K562 (cell line): ENCODE results near the gene RSF1. TPM values are rescaled to one million over a fixed set of nuclear protein-coding genes. Genes with fewer than 3 reads are reported as not detected.
A peak's percentile ranks its signal among the peaks of the same experiment; 100 is the strongest.

ENCODE experiments used
- CREM ChIP-seq: IDR thresholded peaks from 2 replicates; pipeline ENCODE4 v1.6.1; 2014; ENCODE audit warnings: antibody characterized with exemption, low read depth
- IRF2 ChIP-seq: sonication (generic); formaldehyde crosslinking; IDR thresholded peaks from 2 replicates; pipeline ENCODE4 v1.8.1; 2022; ENCODE audit warnings: mild to moderate bottlenecking, missing genetic modification reagents
- MAFF ChIP-seq: IDR thresholded peaks from 2 replicates; pipeline ENCODE4 v1.6.1; 2012; ENCODE audit warnings: low read length, improper control_type of control experiment
- MCM3 ChIP-seq: fragments of 450-650 bp; IDR thresholded peaks from 2 replicates; pipeline ENCODE4 v1.6.1; 2016
- MTA1 ChIP-seq: fragments of 450-650 bp; IDR thresholded peaks from 2 replicates; pipeline ENCODE4 v1.6.1; 2017; ENCODE audit warnings: borderline replicate concordance
- NFRKB ChIP-seq: fragments of 450-650 bp; IDR thresholded peaks from 2 replicates; pipeline ENCODE4 v1.6.1; 2016; ENCODE audit warnings: low read depth
- NR2C1 ChIP-seq, 2 experiments: fragments of 450-650 bp; IDR thresholded peaks; 2 replicates each; pipeline ENCODE4 v1.6.1; 2017; ENCODE audit warnings: mild to moderate bottlenecking in 2 of 2, antibody characterized with exemption in 1 of 2, inconsistent platforms in 1 of 2, missing compliant biosample characterization in 1 of 2, missing genetic modification characterization in 1 of 2
- PTTG1 ChIP-seq: fragments of 450-650 bp; IDR thresholded peaks from 2 replicates; pipeline ENCODE4 v1.6.1; 2016; ENCODE audit warnings: low read depth, mild to moderate bottlenecking, missing genetic modification characterization, missing compliant biosample characterization
- RBM17 ChIP-seq: fragments of 200-400 bp; formaldehyde crosslinking; IDR thresholded peaks from 2 replicates; pipeline ENCODE4 v1.6.1; 2017; ENCODE audit warnings: low read depth, mild to moderate bottlenecking, low read length, borderline replicate concordance
- SMARCC2 ChIP-seq: fragments of 450-650 bp; IDR thresholded peaks from 2 replicates; pipeline ENCODE4 v1.6.1; 2017; ENCODE audit warnings: antibody characterized with exemption, moderate library complexity, mild to moderate bottlenecking, low read depth
- SMARCE1 ChIP-seq: fragments of 450-650 bp; IDR thresholded peaks from 2 replicates; pipeline ENCODE4 v1.7.1; 2016; ENCODE audit warnings: mild to moderate bottlenecking
- SREBF1 ChIP-seq: fragments of 150-350 bp; IDR thresholded peaks from 2 replicates; pipeline ENCODE4 v1.6.1; 2014; ENCODE audit warnings: antibody characterized with exemption, low read depth, low read length, borderline replicate concordance
- U2AF1 ChIP-seq: fragments of 200-400 bp; formaldehyde crosslinking; optimal IDR thresholded peaks from 2 replicates; pipeline ENCODE3; 2017; ENCODE audit warnings: mild to moderate bottlenecking, low read depth, low read length, moderate library complexity
- ZC3H4 ChIP-seq: sonication (generic); formaldehyde crosslinking; IDR thresholded peaks from 2 replicates; pipeline ENCODE4 v1.9.0; 2021; ENCODE audit warnings: missing genetic modification reagents, borderline replicate concordance
- ZFPM2 ChIP-seq: fragments of 250-450 bp; sonication (Bioruptor Pico); IDR thresholded peaks from 2 replicates; pipeline ENCODE4 v1.5.1; 2022; ENCODE audit warnings: mild to moderate bottlenecking
- ZNF165 ChIP-seq: fragments of 250-450 bp; sonication (Bioruptor Pico); IDR thresholded peaks from 2 replicates; pipeline ENCODE4 v1.4.0; 2020; ENCODE audit warnings: borderline replicate concordance
- ZNF282 ChIP-seq: sonication (generic); formaldehyde crosslinking; IDR thresholded peaks from 2 replicates; pipeline ENCODE4 v1.8.1; 2023; ENCODE audit warnings: missing genetic modification reagents
- polyA plus RNA-seq, 8 experiments: library from polyadenylated mRNA; depleted of rRNA in 4 of 8; stranded (reverse) in 5 of 8; unstranded in 3 of 8; fragments of >200 nt; fragmentation: Nextera tagmentation in 2 of 8; fragmentation: Illumina TruSeq in 1 of 8; extraction: Ambion mirVana in 2 of 8; extraction: Trizol in 1 of 8; gene quantifications; 2 replicates each; pipeline versions ENCODE4 v1.2.1 to v1.2.3, GENCODE V29; 2011 to 2014; ENCODE audit warnings: inconsistent platforms in 1 of 8, missing spikeins in 1 of 8
- total RNA-seq, 7 experiments: library from RNA; depleted of rRNA in 6 of 7; stranded (reverse); fragments of >200 nt in 6 of 7; fragmentation: Illumina TruSeq in 2 of 7; extraction: Trizol in 2 of 7; gene quantifications; 2 replicates each; pipeline versions ENCODE4 v1.2.1 to v1.2.3, GENCODE V29; 2011 to 2021; ENCODE audit warnings: low replicate concordance in 1 of 7
- TF ChIP-seq, protein P1 (sequence below): fragments of 200-800 bp; sonication (Bioruptor generic); IDR thresholded peaks from 2 replicates; pipeline ENCODE4 v1.6.1; 2017; ENCODE audit warnings: missing genetic modification characterization, missing compliant biosample characterization
- TF ChIP-seq, protein P2 (sequence below): fragments of 450-650 bp; IDR thresholded peaks from 2 replicates; pipeline ENCODE4 v1.7.0; 2016; ENCODE audit warnings: borderline replicate concordance
- TF ChIP-seq, protein P3 (sequence below): sonication (generic); formaldehyde crosslinking; IDR thresholded peaks from 2 replicates; pipeline ENCODE4 v1.8.1; 2023; ENCODE audit warnings: mild to moderate bottlenecking, missing genetic modification reagents
- TF ChIP-seq, protein P4 (sequence below): fragments of 450-650 bp; IDR thresholded peaks from 2 replicates; pipeline ENCODE4 v1.6.1; 2016; ENCODE audit warnings: mild to moderate bottlenecking

The RSF1 gene
- total and polyA plus RNA-seq, 9 of the 15 experiments (the other 6 are each of a cell fraction or from before 2014, with no cell fraction given): 9.7 to 63.6 (median 42.8) TPM

DNA sequence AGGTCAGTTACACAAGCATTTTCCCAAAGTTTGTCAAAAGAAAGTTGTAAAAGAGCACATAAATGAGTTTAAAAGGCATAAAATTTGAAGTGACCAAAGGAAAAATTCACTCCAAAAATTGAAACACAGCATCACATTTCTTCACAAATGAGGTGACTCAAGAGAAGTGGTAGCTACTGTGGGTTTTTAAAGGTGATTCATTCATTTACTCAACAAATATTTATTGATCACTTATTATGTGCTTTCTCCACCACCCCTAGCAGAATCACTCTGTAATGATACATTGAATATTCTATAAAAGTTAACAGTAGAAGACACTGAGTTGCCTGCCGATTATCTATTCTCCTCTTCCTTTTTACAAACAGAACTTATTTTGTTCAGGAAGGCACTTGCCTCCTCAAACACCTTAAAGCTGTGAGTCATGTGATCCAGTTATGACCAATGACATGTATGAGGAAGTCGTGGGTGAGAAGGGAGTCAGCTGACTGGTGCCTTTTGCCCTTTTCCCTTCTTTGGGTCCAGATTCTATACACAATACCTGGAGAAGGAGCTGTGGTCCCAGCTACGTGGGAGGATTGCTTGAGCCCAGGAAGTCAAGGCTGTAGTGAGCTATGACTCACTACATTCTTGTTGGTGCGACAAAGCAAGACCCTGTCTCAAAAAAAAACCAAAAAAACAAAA is 115.2 kb downstream of the RSF1 start (continued):
- TF ChIP-seq ZNF165 (no peak), PTTG1 (tag) (no peak), IRF2 (CRISPR knock-in tag) (no peak), SREBF1 (no peak), U2AF1 (no peak), ZFPM2 (no peak), ZNF282 (CRISPR knock-in tag) (no peak), SMARCC2 (no peak), RBM17 (no peak), MAFF (no peak), NR2C1 (IDR thresholded peaks at IDR 0.05) (0 out of 2 replicates have a peak, but pooled peaks have one; percentile 30), NR2C1 (tag; IDR thresholded peaks at IDR 0.05) (peak; percentile 56), MTA1 (no peak), NFRKB (no peak), CREM (0 out of 2 replicates have a peak, but pooled peaks have one; percentile 19), SMARCE1 (peak; percentile 83), MCM3 (no peak), ZC3H4 (no peak)
- TF ChIP-seq, protein P1, sequence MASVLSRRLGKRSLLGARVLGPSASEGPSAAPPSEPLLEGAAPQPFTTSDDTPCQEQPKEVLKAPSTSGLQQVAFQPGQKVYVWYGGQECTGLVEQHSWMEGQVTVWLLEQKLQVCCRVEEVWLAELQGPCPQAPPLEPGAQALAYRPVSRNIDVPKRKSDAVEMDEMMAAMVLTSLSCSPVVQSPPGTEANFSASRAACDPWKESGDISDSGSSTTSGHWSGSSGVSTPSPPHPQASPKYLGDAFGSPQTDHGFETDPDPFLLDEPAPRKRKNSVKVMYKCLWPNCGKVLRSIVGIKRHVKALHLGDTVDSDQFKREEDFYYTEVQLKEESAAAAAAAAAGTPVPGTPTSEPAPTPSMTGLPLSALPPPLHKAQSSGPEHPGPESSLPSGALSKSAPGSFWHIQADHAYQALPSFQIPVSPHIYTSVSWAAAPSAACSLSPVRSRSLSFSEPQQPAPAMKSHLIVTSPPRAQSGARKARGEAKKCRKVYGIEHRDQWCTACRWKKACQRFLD (CRISPR knock-in tag): no peak
- TF ChIP-seq, protein P2, sequence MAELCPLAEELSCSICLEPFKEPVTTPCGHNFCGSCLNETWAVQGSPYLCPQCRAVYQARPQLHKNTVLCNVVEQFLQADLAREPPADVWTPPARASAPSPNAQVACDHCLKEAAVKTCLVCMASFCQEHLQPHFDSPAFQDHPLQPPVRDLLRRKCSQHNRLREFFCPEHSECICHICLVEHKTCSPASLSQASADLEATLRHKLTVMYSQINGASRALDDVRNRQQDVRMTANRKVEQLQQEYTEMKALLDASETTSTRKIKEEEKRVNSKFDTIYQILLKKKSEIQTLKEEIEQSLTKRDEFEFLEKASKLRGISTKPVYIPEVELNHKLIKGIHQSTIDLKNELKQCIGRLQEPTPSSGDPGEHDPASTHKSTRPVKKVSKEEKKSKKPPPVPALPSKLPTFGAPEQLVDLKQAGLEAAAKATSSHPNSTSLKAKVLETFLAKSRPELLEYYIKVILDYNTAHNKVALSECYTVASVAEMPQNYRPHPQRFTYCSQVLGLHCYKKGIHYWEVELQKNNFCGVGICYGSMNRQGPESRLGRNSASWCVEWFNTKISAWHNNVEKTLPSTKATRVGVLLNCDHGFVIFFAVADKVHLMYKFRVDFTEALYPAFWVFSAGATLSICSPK: no peak
- TF ChIP-seq, protein P3, sequence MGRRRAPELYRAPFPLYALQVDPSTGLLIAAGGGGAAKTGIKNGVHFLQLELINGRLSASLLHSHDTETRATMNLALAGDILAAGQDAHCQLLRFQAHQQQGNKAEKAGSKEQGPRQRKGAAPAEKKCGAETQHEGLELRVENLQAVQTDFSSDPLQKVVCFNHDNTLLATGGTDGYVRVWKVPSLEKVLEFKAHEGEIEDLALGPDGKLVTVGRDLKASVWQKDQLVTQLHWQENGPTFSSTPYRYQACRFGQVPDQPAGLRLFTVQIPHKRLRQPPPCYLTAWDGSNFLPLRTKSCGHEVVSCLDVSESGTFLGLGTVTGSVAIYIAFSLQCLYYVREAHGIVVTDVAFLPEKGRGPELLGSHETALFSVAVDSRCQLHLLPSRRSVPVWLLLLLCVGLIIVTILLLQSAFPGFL: no peak
- TF ChIP-seq, protein P4, sequence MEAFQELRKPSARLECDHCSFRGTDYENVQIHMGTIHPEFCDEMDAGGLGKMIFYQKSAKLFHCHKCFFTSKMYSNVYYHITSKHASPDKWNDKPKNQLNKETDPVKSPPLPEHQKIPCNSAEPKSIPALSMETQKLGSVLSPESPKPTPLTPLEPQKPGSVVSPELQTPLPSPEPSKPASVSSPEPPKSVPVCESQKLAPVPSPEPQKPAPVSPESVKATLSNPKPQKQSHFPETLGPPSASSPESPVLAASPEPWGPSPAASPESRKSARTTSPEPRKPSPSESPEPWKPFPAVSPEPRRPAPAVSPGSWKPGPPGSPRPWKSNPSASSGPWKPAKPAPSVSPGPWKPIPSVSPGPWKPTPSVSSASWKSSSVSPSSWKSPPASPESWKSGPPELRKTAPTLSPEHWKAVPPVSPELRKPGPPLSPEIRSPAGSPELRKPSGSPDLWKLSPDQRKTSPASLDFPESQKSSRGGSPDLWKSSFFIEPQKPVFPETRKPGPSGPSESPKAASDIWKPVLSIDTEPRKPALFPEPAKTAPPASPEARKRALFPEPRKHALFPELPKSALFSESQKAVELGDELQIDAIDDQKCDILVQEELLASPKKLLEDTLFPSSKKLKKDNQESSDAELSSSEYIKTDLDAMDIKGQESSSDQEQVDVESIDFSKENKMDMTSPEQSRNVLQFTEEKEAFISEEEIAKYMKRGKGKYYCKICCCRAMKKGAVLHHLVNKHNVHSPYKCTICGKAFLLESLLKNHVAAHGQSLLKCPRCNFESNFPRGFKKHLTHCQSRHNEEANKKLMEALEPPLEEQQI: 0 out of 2 replicates have a peak, but pooled peaks have one; percentile 41
